WTC11 (cell line): ENCODE results near the gene RNF214. TPM values are rescaled to one million over a fixed set of nuclear protein-coding genes. Genes with fewer than 3 reads are reported as not detected.
"Not testable (repeated sequence)": the region's sequence is repeated elsewhere in the genome, so short reads cannot be mapped to it uniquely, and the experiment has no call there.

ENCODE experiments used
- ATAC-seq: fragments of 200-7000 bp; cut with Tn5 transposase; 2 replicates; pipeline ENCODE4 v1.10.0; 2021; ENCODE audit warnings: mild to moderate bottlenecking, moderate library complexity
- CTCF ChIA-PET: fragments of 300-600 bp; sonication (Branson Sonifier 250); formaldehyde crosslinking; loops from one replicate; lab custom pipeline; 2021; ENCODE audit warnings: antibody characterized with exemption; lab: Charles Lee
- POLR2A ChIA-PET: fragments of 350-600 bp; sonication (Branson Sonifier 250); formaldehyde crosslinking; loops from one replicate; lab custom pipeline; 2021; ENCODE audit warnings: antibody characterized with exemption; lab: Charles Lee
- DNase-seq: peaks from one replicate; pipeline ENCODE4 v3.0.0; 2021; ENCODE audit warnings: low spot score
- H3K27ac Mint-ChIP-seq: 2 replicates; pipeline ENCODE4 v1.8.0; 2021; ENCODE audit warnings: mixed read lengths
- H3K27me3 Mint-ChIP-seq: 2 replicates; pipeline ENCODE4 v1.8.0; 2021; ENCODE audit warnings: low read depth, mild to moderate bottlenecking, moderate library complexity, mixed read lengths
- H3K36me3 Mint-ChIP-seq: 2 replicates; pipeline ENCODE4 v1.8.0; 2021; ENCODE audit warnings: mixed read lengths
- H3K4me1 Mint-ChIP-seq: 2 replicates; pipeline ENCODE4 v1.8.0; 2022; ENCODE audit warnings: mixed read lengths
- H3K4me3 Mint-ChIP-seq: 2 replicates; pipeline ENCODE4 v1.8.0; 2021; ENCODE audit warnings: mild to moderate bottlenecking, moderate library complexity, mixed read lengths
- H3K9me3 Mint-ChIP-seq: 2 replicates; pipeline ENCODE4 v1.8.0; 2021; ENCODE audit warnings: mixed read lengths
- EMX1 ChIP-seq: fragments of 250-450 bp; sonication (Bioruptor Pico); IDR thresholded peaks from 2 replicates; pipeline ENCODE4 v1.8.0; 2021; ENCODE audit warnings: mild to moderate bottlenecking
- FOXK1 ChIP-seq: sonication (generic); formaldehyde crosslinking; IDR thresholded peaks from 2 replicates; pipeline ENCODE4 v1.8.0; 2022; ENCODE audit warnings: mild to moderate bottlenecking, moderate library complexity, missing genetic modification reagents
- GABPB1 ChIP-seq: sonication (generic); formaldehyde crosslinking; IDR thresholded peaks from 2 replicates; pipeline ENCODE4 v1.8.1; 2023; ENCODE audit warnings: mild to moderate bottlenecking, missing genetic modification reagents
- HMGA2 ChIP-seq: fragments of 250-450 bp; sonication (Bioruptor Pico); IDR thresholded peaks from 2 replicates; pipeline ENCODE4 v1.4.0; 2021; ENCODE audit warnings: mild to moderate bottlenecking, moderate library complexity
- NFYB ChIP-seq: sonication (generic); formaldehyde crosslinking; conservative IDR thresholded peaks from 2 replicates; pipeline ENCODE4 v1.8.0; 2022; ENCODE audit warnings: low read depth, missing genetic modification reagents
- SP1 ChIP-seq: sonication (generic); formaldehyde crosslinking; conservative IDR thresholded peaks from 2 replicates; pipeline ENCODE4 v1.8.1; 2022; ENCODE audit warnings: missing genetic modification reagents
- TEAD4 ChIP-seq: sonication (generic); formaldehyde crosslinking; IDR thresholded peaks from 2 replicates; pipeline ENCODE4 v1.8.0; 2022; ENCODE audit warnings: mild to moderate bottlenecking, missing genetic modification reagents
- ZNF671 ChIP-seq: fragments of 250-450 bp; sonication (Bioruptor Pico); IDR thresholded peaks from 2 replicates; pipeline ENCODE4 v1.8.0; 2021; ENCODE audit warnings: mild to moderate bottlenecking
- total RNA-seq: library from RNA; stranded (reverse); gene quantifications from 3 replicates; pipeline ENCODE4 v1.2.3, GENCODE V29; 2021
- TF ChIP-seq, protein P1 (sequence below): fragments of 250-450 bp; sonication (Bioruptor Pico); IDR thresholded peaks from 2 replicates; pipeline ENCODE4 v1.9.0; 2021; ENCODE audit warnings: mild to moderate bottlenecking
- TF ChIP-seq, protein P2 (sequence below): sonication (generic); formaldehyde crosslinking; IDR thresholded peaks from 2 replicates; pipeline ENCODE4 v1.8.0; 2022; ENCODE audit warnings: missing genetic modification reagents
- TF ChIP-seq, protein P3 (sequence below): sonication (generic); formaldehyde crosslinking; IDR thresholded peaks from 2 replicates; pipeline ENCODE4 v1.8.1; 2022; ENCODE audit warnings: mild to moderate bottlenecking, moderate library complexity, missing genetic modification reagents
- TF ChIP-seq, protein P4 (sequence below): sonication (generic); formaldehyde crosslinking; IDR thresholded peaks from 2 replicates; pipeline ENCODE4 v1.8.1; 2022; ENCODE audit warnings: low read depth, mild to moderate bottlenecking, moderate library complexity, missing genetic modification reagents, borderline replicate concordance
- TF ChIP-seq, protein P5 (sequence below): sonication (generic); formaldehyde crosslinking; IDR thresholded peaks from 2 replicates; pipeline ENCODE4 v1.8.0; 2023; ENCODE audit warnings: mild to moderate bottlenecking, missing genetic modification reagents
- TF ChIP-seq, protein P6 (sequence below): sonication (generic); formaldehyde crosslinking; IDR thresholded peaks from 2 replicates; pipeline ENCODE4 v1.8.1; 2023; ENCODE audit warnings: mild to moderate bottlenecking, missing genetic modification reagents

The RNF214 gene
- total RNA-seq, 1 experiment from 2014 or later = 35.4 TPM

DNA sequence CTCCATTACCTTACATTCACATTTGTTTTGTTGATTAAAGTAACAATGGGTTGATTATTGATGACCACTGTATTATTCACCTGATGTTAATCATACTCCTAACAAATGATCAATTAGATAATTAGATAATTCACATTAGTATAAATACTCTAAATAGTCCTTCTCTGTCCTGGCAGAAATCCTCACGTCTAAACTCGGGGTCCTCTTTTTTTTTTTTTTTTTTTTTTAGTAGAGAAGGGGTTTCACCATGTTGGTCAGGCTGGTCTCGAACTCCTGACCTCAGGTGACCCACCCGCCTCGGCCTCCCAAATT, 94.7 kb downstream of the RNF214 start:
- H3K4me3 Mint-ChIP-seq, DNase-seq, H3K4me1 Mint-ChIP-seq, H3K9me3 Mint-ChIP-seq, H3K27ac Mint-ChIP-seq, H3K27me3 Mint-ChIP-seq, H3K36me3 Mint-ChIP-seq, ATAC-seq: not testable (repeated sequence)
- CTCF ChIA-PET = interaction anchor here (0.5 to 2.2 kb wide), 11 partner anchors 12 to 482 kb away, joined by 3 to 19 read pairs (median 5); partner anchors contain the start of genes BACE1, PCSK7 and RNF214
- POLR2A ChIA-PET = interaction anchor here (0.6 to 1.0 kb wide), 3 partner anchors 12 to 550 kb away, joined by 3 to 7 read pairs (median 3); no protein-coding TSS in a partner anchor

DNA sequence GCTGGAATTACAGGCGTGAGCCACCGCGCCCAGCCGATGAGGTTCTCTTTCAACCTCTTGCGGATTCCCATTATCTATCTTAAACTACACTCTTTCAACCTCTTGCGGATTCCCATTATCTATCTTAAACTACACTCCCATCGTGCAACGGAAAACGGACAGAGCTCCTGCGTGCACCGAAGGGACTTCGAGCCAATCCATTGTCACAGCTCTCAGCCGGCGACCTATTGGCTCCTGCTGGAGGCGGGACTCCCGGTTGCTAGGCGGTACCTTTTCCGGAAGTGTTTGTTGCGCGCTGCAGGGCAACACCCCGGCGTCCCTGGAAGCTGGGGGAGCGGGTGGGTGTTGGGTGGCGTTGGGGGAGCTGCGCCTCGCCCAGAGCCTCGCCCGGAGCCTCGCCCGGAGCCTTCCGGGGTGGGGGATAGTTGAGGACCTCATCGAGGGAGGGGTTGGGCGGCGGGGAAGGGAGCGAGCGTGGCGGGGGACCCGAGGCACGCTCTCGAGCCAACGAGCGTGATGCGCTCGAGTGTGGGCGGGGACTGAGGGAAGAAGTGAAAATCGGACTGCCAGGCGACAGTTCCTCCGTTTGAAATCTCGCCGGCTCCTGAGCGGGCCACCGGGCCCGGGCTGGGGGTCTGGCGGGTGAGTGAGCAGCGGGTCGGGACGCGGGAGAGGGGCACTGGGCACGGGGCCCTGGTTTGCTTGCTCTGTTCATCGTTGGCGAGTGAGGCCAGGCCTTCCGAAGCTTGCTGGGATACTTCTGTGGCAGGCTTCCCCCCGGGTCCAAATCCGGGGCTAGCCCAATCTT, 95.3 kb downstream of the RNF214 start, which contains the start of gene CEP164:
Gene CEP164 (plus strand): TSS at position 288 of the 808 bp plus-strand sequence. CDS start 10,733 bp downstream, outside the sequence.
- CTCF ChIA-PET = interaction anchor here (0.6 to 2.2 kb wide), 15 partner anchors 10 to 489 kb away, joined by 3 to 19 read pairs (median 4); partner anchors contain the start of genes BACE1, PCSK7 and RNF214
- TF ChIP-seq, protein P1, sequence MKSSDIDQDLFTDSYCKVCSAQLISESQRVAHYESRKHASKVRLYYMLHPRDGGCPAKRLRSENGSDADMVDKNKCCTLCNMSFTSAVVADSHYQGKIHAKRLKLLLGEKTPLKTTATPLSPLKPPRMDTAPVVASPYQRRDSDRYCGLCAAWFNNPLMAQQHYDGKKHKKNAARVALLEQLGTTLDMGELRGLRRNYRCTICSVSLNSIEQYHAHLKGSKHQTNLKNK = 0 out of 2 replicates have a peak, but pooled peaks have one; percentile 37
- TF ChIP-seq TEAD4 (CRISPR knock-in tag) = no peak
- TF ChIP-seq EMX1 (CRISPR knock-in tag) = no peak
- peak; percentile 80 for TF ChIP-seq GABPB1
- peak; percentile 66; the same call in 1 of the 2 replicates for TF ChIP-seq FOXK1 (CRISPR knock-in tag)
- no peak for TF ChIP-seq ZNF671 (CRISPR knock-in tag)
- TF ChIP-seq NFYB (CRISPR knock-in tag) = peak; percentile 97
- TF ChIP-seq, protein P2, sequence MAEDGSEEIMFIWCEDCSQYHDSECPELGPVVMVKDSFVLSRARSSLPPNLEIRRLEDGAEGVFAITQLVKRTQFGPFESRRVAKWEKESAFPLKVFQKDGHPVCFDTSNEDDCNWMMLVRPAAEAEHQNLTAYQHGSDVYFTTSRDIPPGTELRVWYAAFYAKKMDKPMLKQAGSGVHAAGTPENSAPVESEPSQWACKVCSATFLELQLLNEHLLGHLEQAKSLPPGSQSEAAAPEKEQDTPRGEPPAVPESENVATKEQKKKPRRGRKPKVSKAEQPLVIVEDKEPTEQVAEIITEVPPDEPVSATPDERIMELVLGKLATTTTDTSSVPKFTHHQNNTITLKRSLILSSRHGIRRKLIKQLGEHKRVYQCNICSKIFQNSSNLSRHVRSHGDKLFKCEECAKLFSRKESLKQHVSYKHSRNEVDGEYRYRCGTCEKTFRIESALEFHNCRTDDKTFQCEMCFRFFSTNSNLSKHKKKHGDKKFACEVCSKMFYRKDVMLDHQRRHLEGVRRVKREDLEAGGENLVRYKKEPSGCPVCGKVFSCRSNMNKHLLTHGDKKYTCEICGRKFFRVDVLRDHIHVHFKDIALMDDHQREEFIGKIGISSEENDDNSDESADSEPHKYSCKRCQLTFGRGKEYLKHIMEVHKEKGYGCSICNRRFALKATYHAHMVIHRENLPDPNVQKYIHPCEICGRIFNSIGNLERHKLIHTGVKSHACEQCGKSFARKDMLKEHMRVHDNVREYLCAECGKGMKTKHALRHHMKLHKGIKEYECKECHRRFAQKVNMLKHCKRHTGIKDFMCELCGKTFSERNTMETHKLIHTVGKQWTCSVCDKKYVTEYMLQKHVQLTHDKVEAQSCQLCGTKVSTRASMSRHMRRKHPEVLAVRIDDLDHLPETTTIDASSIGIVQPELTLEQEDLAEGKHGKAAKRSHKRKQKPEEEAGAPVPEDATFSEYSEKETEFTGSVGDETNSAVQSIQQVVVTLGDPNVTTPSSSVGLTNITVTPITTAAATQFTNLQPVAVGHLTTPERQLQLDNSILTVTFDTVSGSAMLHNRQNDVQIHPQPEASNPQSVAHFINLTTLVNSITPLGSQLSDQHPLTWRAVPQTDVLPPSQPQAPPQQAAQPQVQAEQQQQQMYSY = no peak
- peak; percentile 88 for TF ChIP-seq SP1 (CRISPR knock-in tag)
- TF ChIP-seq, all 79 proteins: peak for 5
- Mint-ChIP-seq H3K36me3 (no peaks in the 10 kb centered on the region), H3K4me3 (no peak within 1 kb of the TSS), H3K9me3 (no peaks in the 10 kb centered on the region), H3K27ac (no peak within 1 kb of the TSS; the same call in 1 of the 2 replicates), H3K27me3 (no peaks in the 10 kb centered on the region; the same call in 1 of the 2 replicates), H3K4me1 (no peaks in the 10 kb centered on the region)
- DNase-seq = peak; percentile 93
- peak; percentile 97 for ATAC-seq
- POLR2A ChIA-PET = interaction anchor here (0.6 to 1.1 kb wide), 4 partner anchors 9 to 549 kb away, joined by 3 to 7 read pairs (median 4); no protein-coding TSS in a partner anchor

DNA sequence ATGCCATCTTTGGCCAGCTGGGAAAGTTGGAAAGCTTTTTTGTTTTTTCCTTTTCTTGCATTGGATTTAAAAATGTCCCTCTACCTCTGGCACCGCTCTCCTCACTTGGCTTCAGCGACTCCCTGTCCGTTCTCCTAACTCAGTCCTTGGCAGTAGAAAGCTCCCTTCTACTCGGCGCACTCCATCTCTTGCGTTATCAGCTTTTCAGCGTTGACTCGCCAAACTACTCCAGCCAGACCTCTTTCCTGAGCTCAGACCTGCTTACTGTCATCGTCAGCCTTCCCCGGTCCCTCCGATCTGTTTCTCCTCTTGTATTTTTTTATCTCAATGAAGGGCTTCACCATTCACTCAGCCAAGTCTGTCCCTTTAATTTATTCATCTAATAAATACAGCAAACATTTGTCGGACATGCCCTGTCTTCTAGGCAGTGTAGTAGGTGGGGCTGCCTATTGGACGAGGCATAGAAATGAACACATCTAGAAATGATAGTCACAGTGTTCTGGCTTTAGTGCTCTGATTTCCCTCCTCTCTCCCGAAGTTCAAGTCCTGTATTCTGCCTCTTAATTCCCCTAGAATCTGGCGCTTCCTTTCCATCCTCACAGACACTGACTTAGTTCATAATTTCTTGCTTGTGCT, 96.0 kb downstream of the RNF214 start:
- Mint-ChIP-seq H3K9me3 (no peaks in the 10 kb centered on the region), H3K27ac (no peak overlapping the region), H3K27me3 (no peaks in the 10 kb centered on the region; the same call in 1 of the 2 replicates), H3K4me1 (no peaks in the 10 kb centered on the region), H3K4me3 (no peak overlapping the region), H3K36me3 (no peaks in the 10 kb centered on the region)
- POLR2A ChIA-PET = interaction anchor here (1.1 kb wide), 1 partner anchor 10 kb away, joined by 5 read pairs; no protein-coding TSS in a partner anchor
- TF ChIP-seq, protein P3, sequence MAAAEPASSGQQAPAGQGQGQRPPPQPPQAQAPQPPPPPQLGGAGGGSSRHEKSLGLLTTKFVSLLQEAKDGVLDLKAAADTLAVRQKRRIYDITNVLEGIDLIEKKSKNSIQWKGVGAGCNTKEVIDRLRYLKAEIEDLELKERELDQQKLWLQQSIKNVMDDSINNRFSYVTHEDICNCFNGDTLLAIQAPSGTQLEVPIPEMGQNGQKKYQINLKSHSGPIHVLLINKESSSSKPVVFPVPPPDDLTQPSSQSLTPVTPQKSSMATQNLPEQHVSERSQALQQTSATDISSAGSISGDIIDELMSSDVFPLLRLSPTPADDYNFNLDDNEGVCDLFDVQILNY = no peak
- TF ChIP-seq, protein P4, sequence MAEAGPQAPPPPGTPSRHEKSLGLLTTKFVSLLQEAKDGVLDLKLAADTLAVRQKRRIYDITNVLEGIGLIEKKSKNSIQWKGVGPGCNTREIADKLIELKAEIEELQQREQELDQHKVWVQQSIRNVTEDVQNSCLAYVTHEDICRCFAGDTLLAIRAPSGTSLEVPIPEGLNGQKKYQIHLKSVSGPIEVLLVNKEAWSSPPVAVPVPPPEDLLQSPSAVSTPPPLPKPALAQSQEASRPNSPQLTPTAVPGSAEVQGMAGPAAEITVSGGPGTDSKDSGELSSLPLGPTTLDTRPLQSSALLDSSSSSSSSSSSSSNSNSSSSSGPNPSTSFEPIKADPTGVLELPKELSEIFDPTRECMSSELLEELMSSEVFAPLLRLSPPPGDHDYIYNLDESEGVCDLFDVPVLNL (CRISPR knock-in tag) = no peak
- TF ChIP-seq HMGA2 (CRISPR knock-in tag) = no peak
- no peak for TF ChIP-seq EMX1 (CRISPR knock-in tag)
- TF ChIP-seq, protein P5, sequence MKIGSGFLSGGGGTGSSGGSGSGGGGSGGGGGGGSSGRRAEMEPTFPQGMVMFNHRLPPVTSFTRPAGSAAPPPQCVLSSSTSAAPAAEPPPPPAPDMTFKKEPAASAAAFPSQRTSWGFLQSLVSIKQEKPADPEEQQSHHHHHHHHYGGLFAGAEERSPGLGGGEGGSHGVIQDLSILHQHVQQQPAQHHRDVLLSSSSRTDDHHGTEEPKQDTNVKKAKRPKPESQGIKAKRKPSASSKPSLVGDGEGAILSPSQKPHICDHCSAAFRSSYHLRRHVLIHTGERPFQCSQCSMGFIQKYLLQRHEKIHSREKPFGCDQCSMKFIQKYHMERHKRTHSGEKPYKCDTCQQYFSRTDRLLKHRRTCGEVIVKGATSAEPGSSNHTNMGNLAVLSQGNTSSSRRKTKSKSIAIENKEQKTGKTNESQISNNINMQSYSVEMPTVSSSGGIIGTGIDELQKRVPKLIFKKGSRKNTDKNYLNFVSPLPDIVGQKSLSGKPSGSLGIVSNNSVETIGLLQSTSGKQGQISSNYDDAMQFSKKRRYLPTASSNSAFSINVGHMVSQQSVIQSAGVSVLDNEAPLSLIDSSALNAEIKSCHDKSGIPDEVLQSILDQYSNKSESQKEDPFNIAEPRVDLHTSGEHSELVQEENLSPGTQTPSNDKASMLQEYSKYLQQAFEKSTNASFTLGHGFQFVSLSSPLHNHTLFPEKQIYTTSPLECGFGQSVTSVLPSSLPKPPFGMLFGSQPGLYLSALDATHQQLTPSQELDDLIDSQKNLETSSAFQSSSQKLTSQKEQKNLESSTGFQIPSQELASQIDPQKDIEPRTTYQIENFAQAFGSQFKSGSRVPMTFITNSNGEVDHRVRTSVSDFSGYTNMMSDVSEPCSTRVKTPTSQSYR (CRISPR knock-in tag) = no peak
- TF ChIP-seq, protein P6, sequence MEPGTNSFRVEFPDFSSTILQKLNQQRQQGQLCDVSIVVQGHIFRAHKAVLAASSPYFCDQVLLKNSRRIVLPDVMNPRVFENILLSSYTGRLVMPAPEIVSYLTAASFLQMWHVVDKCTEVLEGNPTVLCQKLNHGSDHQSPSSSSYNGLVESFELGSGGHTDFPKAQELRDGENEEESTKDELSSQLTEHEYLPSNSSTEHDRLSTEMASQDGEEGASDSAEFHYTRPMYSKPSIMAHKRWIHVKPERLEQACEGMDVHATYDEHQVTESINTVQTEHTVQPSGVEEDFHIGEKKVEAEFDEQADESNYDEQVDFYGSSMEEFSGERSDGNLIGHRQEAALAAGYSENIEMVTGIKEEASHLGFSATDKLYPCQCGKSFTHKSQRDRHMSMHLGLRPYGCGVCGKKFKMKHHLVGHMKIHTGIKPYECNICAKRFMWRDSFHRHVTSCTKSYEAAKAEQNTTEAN (CRISPR knock-in tag) = no peak
- ATAC-seq (no peak; the same call in 1 of the 2 replicates), DNase-seq (no peak)
- CTCF ChIA-PET = interaction anchor here (0.8 to 2.2 kb wide), 9 partner anchors 11 to 488 kb away, joined by 3 to 19 read pairs (median 5); partner anchors contain the start of gene BACE1
